Spleen (tissue), 11 donors: ENCODE results near the gene ZNF337. TPM values are rescaled to one million over a fixed set of nuclear protein-coding genes. Genes with fewer than 3 reads are reported as not detected.

Experiments used
- DNase-seq: peaks from one replicate; pipeline ENCODE4 v3.0.0-alpha.2; 2020
- H3K27ac ChIP-seq, 8 donors: fragments of 200-600 bp; sonication (generic) in 7 of 8; 1 replicate in 4 of 8; 2 replicates in 4 of 8; pipeline versions ENCODE4 v1.5.0 to v1.8.0; 2016 to 2021; ENCODE audit warnings: inconsistent platforms in 4 of 8, mild to moderate bottlenecking in 4 of 8, moderate library complexity in 1 of 8
- H3K27me3 ChIP-seq, 7 donors: fragments of 200-600 bp; sonication (generic) in 6 of 7; replicated peaks in 1 of 7; 1 replicate in 4 of 7; 2 replicates in 3 of 7; pipeline versions ENCODE4 v1.5.0 to v1.8.0; 2016 to 2021; ENCODE audit warnings: inconsistent platforms in 3 of 7, mild to moderate bottlenecking in 1 of 7
- H3K36me3 ChIP-seq, 6 donors: fragments of 200-600 bp; sonication (generic) in 5 of 6; 1 replicate in 4 of 6; 2 replicates in 2 of 6; pipeline versions ENCODE4 v1.5.0 to v1.8.0; 2016 to 2021; ENCODE audit warnings: inconsistent platforms in 2 of 6
- H3K4me1 ChIP-seq, 6 donors: fragments of 200-600 bp; sonication (generic) in 5 of 6; 1 replicate in 3 of 6; 2 replicates in 3 of 6; pipeline versions ENCODE4 v1.5.0 to v1.8.0; 2016 to 2021; ENCODE audit warnings: inconsistent platforms in 3 of 6
- H3K4me3 ChIP-seq, 8 donors: fragments of 200-600 bp; sonication (generic) in 7 of 8; 1 replicate in 4 of 8; 2 replicates in 4 of 8; pipeline versions ENCODE4 v1.5.0 to v1.8.0; 2016 to 2021; ENCODE audit warnings: inconsistent platforms in 4 of 8, mild to moderate bottlenecking in 4 of 8, moderate library complexity in 2 of 8
- H3K9me3 ChIP-seq, 8 donors: fragments of 200-600 bp; sonication (generic) in 7 of 8; 1 replicate in 4 of 8; 2 replicates in 4 of 8; pipeline versions ENCODE4 v1.5.0 to v1.8.0; 2016 to 2021; ENCODE audit warnings: inconsistent platforms in 4 of 8
- POLR2A ChIP-seq, 3 donors: fragments of 450-650 bp; IDR thresholded peaks; one replicate each; pipeline ENCODE4 v1.5.1; 2017; ENCODE audit warnings: antibody characterized with exemption in 3 of 3, mild to moderate bottlenecking in 1 of 3
- POLR2AphosphoS5 ChIP-seq, 3 donors: sonication (generic); formaldehyde crosslinking; IDR thresholded peaks; one replicate each; pipeline ENCODE4 v1.5.1; 2017; ENCODE audit warnings: antibody characterized with exemption in 3 of 3
- WGBS, 5 donors: extraction: QIAGEN DNeasy Blood & Tissue Kit in 3 of 5; methylation state at CpG; one replicate each; pipeline versions ENCODE4 v1.1.5 to v1.1.7; 2013 to 2018; 5-methylcytosine and 5-hydroxymethylcytosine counted together
- intact Hi-C: fragments of 100-400 bp; cut with DNase I; formaldehyde crosslinking; loops from one replicate; pipeline ENCODE4 v1.15.0; 2023; ENCODE audit warnings: low total_unique reads
- polyA plus RNA-seq, 3 donors: library from polyadenylated mRNA; stranded (reverse); fragments of 200-250 nt; gene quantifications; one replicate each; pipeline ENCODE4 v1.2.1, GENCODE V29; 2013
- small RNA-seq, 4 donors: library from RNA; depleted of rRNA; stranded (forward); fragments of <200 nt; gene quantifications; one replicate each; pipeline ENCODE3, GENCODE V24; 2016
- total RNA-seq, 7 donors: library from RNA; depleted of rRNA in 3 of 7; stranded (reverse); fragments of >200 nt in 3 of 7; fragmentation: NEBNext Ultra II Directional in 4 of 7; extraction: Animal tissue kit (Norgen Biotek cat#: 25700) in 4 of 7; gene quantifications; one replicate each; pipeline versions ENCODE4 v1.1.0 to v1.2.1, GENCODE V29; 2016 to 2021
- TF ChIP-seq, protein P1 (sequence below), 11 experiments: fragments of 200-600 bp in 7 of 11; fragments of 450-650 bp in 4 of 11; sonication (generic) in 4 of 11; IDR thresholded peaks in 8 of 11; conservative IDR thresholded peaks in 3 of 11; 1 replicate in 7 of 11; 2 replicates in 4 of 11; pipeline versions ENCODE4 v1.4.0 to v1.8.0; 2016 to 2021; ENCODE audit warnings: antibody characterized with exemption in 11 of 11, inconsistent platforms in 4 of 11, mild to moderate bottlenecking in 1 of 11
- donor health status: healthy with polysubstance abuse.
- donor health status: DM: no; HTN: no; CAD: no; lungs with moderate emphysema.
- donor health status: DM: no; HTN: no; CAD: no.
- donor health status: Bipolar disorder and iron deficiency.
- donor health status: healthy.
- donor health status: DM: no; HTN: no; CAD: no.
- donor health status: DM: yes; HTN: yes; CAD: no.

Gene ZNF337
- total and polyA plus RNA-seq, 10 donors, result 8.7 to 21.9 (median 16.3) TPM

DNA sequence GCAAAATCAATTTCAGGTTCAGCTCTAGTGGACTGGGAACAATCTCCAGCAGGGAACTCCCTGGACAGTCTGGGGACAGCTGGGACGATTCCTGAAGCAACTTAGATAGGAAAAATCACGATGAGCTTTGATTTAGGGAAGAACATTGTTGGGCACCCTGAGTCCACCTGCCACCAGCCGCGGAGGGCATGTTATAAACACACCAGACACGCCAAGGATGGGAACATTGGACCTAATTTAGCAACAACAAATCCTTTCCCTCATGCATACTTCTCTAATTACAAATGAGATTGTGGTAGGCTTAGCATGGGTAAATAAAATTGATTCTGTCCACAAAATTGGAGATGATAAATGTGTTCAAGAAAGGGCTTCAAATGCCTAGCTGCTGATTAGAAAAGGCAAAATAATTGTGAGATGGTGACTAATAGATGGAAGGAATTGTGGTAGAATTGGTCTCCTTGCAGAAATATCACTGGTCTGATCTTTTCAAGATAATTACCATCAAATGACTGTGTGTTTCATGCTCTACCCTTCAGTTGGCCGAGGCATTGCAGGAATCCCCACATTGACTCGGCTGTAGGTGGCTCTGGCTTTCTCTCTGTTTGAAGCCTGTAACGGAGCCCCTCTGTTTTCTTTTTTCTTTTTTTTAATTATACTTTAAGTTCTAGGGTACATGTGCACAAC is 66.7 kb downstream of the ZNF337 start:
- intact Hi-C loops, result no loop called here

DNA sequence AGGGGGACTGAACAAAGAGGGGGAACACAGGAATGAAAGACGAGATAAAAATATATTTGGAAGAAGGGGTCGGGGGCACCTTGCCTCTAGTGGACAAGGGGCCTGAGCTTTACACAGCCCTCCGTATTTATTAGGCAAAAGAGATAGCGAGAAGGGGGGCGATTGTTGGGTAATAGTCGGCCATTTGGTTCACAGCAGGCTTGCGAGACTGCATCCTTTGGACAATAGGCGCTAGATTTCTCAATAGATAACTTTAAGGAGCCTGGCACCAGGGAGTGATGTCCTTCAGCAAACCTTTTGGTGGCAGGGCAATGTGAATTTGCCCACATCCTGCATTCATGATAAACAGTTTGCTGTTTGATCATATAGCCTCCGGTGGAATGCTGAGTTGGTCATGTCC is 69.9 kb downstream of the ZNF337 start:
- WGBS, 5 donors, result 77 to 86% (median 82%) methylated on average over 9 of the region's 9 CpGs
- intact Hi-C loops, result no loop called here
- Histone ChIP-seq H3K27me3 (no peaks in the 10 kb centered on the region), H3K36me3 (no peaks in the 10 kb centered on the region), H3K4me3 (no peak overlapping the region), H3K4me1 (peaks cover 6 to 29% (median 21%) of the 10 kb centered on the region in 6 donors), H3K27ac (no peak overlapping the region), H3K9me3 (peaks cover 0 to 18% (median 6%) of the 10 kb centered on the region in 8 donors)
- no peak for DNase-seq
- no peak for TF ChIP-seq POLR2A (IDR thresholded peaks at IDR 0.05)
- TF ChIP-seq POLR2AphosphoS5 (IDR thresholded peaks at IDR 0.05), result no peak
- TF ChIP-seq, protein P1, sequence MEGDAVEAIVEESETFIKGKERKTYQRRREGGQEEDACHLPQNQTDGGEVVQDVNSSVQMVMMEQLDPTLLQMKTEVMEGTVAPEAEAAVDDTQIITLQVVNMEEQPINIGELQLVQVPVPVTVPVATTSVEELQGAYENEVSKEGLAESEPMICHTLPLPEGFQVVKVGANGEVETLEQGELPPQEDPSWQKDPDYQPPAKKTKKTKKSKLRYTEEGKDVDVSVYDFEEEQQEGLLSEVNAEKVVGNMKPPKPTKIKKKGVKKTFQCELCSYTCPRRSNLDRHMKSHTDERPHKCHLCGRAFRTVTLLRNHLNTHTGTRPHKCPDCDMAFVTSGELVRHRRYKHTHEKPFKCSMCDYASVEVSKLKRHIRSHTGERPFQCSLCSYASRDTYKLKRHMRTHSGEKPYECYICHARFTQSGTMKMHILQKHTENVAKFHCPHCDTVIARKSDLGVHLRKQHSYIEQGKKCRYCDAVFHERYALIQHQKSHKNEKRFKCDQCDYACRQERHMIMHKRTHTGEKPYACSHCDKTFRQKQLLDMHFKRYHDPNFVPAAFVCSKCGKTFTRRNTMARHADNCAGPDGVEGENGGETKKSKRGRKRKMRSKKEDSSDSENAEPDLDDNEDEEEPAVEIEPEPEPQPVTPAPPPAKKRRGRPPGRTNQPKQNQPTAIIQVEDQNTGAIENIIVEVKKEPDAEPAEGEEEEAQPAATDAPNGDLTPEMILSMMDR (IDR thresholded peaks at IDR 0.05 in 8 of 11, conservative IDR thresholded peaks at IDR 0.05 in 3 of 11), result no peak

More for the DNA sequence above, 66.7 kb downstream of the ZNF337 start:
- peaks cover 0 to 6% (median 0%) of the 10 kb centered on the region in 6 donors for H3K36me3 ChIP-seq
- H3K4me1 ChIP-seq, result peaks cover 0 to 12% (median under 1%) of the 10 kb centered on the region in 6 donors
- DNase-seq, result no peak
- WGBS, 5 donors, result 86 to 96% (median 89%) methylated on average over 8 of the region's 8 CpGs
- no peaks in the 10 kb centered on the region for H3K27me3 ChIP-seq
- H3K4me3 ChIP-seq, result no peak overlapping the region
- no peak overlapping the region for H3K27ac ChIP-seq
- TF ChIP-seq, protein P1 (IDR thresholded peaks at IDR 0.05 in 8 of 11, conservative IDR thresholded peaks at IDR 0.05 in 3 of 11), result no peak
- TF ChIP-seq POLR2AphosphoS5 (IDR thresholded peaks at IDR 0.05) (no peak), POLR2A (IDR thresholded peaks at IDR 0.05) (no peak)
- H3K9me3 ChIP-seq, result peaks cover 0 to 18% (median 6%) of the 10 kb centered on the region in 8 donors

DNA sequence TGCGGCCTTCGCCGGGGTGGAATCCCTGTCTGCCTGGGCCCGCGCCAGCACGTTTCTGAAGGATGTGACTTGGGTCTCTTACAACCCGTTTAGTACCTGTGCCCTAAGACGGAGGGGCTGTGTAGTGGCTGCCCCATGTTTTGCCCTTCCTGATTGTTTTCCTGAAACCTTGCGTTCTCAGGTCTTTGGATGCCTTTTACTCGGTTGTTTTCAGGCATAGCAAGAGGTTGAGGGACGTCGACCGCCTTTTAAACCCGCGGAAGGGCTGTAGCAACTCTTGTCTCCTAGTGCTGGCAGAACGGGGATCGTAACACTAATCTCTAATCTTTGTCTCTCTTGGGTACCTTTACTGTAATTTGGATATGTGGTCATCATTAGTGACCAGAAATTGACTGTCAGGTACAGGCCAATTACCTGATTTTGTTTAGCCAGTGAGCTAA is 72.1 kb downstream of the ZNF337 start:
- H3K4me3 ChIP-seq, result peak overlapping the region; percentile 83 to 99 (median 93)
- WGBS, 5 donors, result 42 to 79% (median 44%) methylated on average over 10 to 17 of the region's 17 CpGs
- H3K4me1 ChIP-seq, result peaks cover 9 to 36% (median 21%) of the 10 kb centered on the region in 6 donors
- no peaks in the 10 kb centered on the region for H3K27me3 ChIP-seq
- peaks cover 0 to 12% (median 4%) of the 10 kb centered on the region in 8 donors for H3K9me3 ChIP-seq
- DNase-seq, result no peak
- peak overlapping the region; percentile 71 to 93 (median 90) for H3K27ac ChIP-seq
- H3K36me3 ChIP-seq, result no peaks in the 10 kb centered on the region
- intact Hi-C loops, result loop anchor here (5.0 kb wide), 1 partner anchor 73 kb away; the partner anchor contains the start of gene ZNF337
- TF ChIP-seq POLR2AphosphoS5 (IDR thresholded peaks at IDR 0.05) (no peak), POLR2A (IDR thresholded peaks at IDR 0.05) (no peak)
- TF ChIP-seq, protein P1 (IDR thresholded peaks at IDR 0.05 in 8 of 11, conservative IDR thresholded peaks at IDR 0.05 in 3 of 11), result no peak

Small RNA genes lying within 50 kb of the gene (small RNA-seq; reads per million reads assigned to genes)
- gene RN7SL594P, result 0 reads per million in 4 donors

Other genes with a start within 250 kb of the ZNF337 start
- 10 to 100 TPM in 3 of 7 donors, 1 to 10 TPM in 4; 6.7 to 16.1 (median 9.4) TPM for gene NINL, start 111.3 kb downstream of the ZNF337 start, total RNA-seq
- 1 to 10 TPM; 3.1 to 7.1 (median 3.2) TPM for gene NINL, start 111.3 kb downstream of the ZNF337 start, polyA plus RNA-seq
- 1 to 10 TPM; 2.9 to 6.1 (median 3.4) TPM for gene NANP, start 72.8 kb downstream of the ZNF337 start, total RNA-seq
- gene NANP, start 72.8 kb downstream of the ZNF337 start, polyA plus RNA-seq, result 1 to 10 TPM; 1.2 to 2.1 (median 1.6) TPM